COLO829 (cell line): ENCODE measurements around the gene SYNGR1.
"Not testable (repeated sequence)": the region's sequence is repeated elsewhere in the genome, so short reads cannot be mapped to it uniquely, and the experiment has no call there.

Experiments used
- DNase-seq: peaks from one replicate; pipeline ENCODE4 v3.0.0; 2012; ENCODE audit warnings: low spot score

The SYNGR1 gene

DNA sequence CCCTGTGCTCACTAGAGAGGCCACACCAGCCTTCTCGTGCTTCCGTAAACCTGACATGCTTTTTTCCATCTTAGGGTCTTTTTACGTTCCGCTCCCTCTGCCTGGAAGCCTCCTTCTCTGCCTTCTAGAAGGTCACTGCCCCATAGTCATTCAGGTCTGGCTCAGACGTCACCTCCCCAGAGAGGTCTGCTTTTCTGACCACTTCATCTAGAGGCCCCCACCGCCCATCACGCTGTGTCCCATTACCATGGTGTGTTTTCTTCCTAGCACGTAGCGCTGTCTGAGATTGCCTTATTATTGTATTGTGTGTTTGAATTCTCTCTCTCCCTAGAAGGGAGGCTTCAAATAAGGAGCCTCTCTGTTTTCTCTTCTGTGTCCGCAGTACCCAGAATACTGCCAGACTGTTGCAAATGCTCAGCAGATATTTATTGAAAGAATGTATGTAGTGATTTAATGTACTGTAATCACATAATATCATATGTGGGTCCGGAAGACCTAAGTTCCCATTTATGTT lies 59.8 kb downstream of the SYNGR1 start:
- DNase-seq = no peak

DNA sequence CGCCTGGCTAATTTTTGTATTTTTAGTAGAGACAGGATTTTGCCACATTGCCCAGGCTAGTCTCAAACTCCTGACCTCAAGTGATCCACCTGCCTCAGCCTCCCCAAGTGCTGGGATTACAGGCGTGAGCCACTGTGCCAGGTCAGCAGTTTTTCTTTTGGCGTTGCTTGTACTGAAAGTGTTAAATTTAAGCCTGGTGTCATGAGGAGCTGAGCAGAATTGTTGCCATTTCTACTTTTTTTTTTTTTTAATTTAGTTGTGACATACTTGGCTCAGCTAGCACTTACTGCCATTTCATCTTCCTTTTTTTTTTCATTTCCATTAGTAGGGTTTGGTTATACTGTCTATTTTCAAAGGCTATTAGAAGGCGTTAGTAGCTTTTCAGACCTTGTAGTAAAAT lies 60.5 kb downstream of the SYNGR1 start:
- DNase-seq = no peak

DNA sequence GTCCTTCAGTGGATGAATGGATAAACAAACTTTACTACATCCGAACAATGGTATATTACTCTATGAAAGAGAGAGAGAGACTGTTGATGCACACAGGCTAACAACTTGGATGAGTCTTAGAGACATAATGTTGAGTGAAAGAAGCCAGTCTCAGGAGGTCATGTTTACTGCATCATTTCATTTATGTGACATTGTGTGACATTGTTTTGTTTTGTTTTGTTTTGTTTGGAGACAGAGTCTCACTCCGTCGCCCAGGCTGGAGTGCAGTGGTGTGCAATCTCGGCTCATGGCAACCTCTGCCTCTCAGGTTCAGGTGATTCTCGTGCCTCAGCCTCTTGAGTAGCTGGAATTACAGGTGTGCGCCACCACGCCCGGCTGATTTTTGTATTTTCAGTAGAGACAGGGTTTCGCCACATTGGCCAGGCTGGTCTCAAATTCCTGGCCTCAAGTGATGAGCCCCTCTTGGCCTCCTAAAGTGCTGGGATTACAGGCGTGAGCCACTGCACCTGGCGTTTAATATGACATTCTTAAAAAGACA lies 62.1 kb downstream of the SYNGR1 start:
- DNase-seq = not testable (repeated sequence)

DNA sequence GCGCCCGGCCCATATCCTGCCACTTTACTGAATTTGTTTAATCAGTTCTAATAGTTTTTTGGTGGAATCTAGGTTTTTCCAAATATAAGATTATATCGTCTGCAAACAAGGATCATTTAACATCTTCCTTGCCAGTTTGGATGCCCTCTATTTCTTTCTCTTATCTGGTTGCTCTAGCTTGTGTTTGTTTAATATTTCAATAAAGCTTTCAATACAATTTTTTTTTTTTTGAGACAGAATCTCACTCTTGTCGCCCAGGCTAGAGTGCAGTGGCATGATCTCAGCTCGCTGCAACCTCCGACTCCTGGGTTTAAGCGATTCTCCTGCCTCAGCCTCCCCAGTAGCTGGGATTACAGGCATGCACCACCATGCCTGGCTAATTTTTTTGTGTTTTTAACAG lies 63.4 kb downstream of the SYNGR1 start:
- DNase-seq = not testable (repeated sequence)

- no peak for DNase-seq
Measured at GRCh38 chr22:39414377-39414776, 64.6 kb downstream of the SYNGR1 start.

- no peak for DNase-seq
Measured at GRCh38 chr22:39414886-39415285, 65.1 kb downstream of the SYNGR1 start.

DNA sequence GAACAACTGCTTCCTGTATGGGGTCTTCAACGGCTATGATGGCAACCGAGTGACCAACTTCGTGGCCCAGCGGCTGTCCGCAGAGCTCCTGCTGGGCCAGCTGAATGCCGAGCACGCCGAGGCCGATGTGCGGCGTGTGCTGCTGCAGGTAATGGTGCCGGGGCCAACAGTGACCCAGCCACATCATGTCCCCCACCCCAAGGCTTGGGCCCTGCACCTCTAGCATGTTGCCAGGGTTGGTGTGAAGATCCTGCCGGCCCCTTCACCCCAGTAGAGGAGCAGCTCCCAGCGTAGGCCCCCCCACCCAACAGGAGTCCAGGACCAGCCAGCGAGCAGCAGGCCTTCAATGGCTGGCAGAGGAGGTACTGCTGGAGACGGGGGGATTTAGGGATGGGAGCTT lies 65.7 kb downstream of the SYNGR1 start:
- no peak for DNase-seq

GRCh38 chr22:39416319-39416718 lies 66.5 kb downstream of the SYNGR1 start:
- no peak for DNase-seq

DNA sequence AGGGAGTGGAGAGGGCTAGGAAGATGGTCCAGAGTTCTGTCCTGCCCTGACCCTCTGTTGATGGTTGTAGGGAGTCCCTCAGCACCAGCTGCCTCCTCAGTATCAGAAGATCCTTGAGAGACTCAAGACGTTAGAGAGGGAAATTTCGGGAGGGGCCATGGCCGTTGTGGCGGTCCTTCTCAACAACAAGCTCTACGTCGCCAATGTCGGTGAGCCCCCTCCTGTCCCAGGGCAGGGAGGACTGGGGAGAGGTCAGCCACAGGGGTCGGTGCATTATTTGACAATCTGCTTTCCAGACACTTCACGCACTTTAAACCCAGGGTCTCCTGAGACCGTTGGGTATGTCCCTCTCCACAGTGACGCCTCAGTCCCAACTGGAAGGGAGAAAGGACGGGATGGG lies 67.8 kb downstream of the SYNGR1 start:
- DNase-seq = no peak

- no peak for DNase-seq
Measured at GRCh38 chr22:39418696-39419095, 68.9 kb downstream of the SYNGR1 start.

DNA sequence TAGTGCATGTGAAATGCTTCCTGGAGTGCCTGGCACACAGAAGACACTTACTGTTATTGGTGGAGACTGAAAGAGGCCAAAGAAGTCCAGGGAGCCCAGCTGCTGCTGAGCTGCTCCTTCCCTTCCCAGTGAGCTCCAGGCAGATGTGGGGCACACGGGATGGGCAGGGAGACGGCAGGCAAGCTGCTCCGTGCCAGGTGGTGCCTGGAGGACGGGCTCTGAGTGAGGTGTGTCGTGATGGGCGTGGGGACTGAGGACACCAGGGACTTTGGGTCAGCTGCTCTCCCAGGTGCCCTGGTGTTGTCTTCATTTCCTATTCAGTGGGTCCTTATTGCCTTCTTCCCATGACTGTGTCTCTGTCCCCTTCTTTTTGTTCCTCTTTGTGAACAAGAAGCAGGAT lies 69.3 kb downstream of the SYNGR1 start:
- DNase-seq = no peak

DNA sequence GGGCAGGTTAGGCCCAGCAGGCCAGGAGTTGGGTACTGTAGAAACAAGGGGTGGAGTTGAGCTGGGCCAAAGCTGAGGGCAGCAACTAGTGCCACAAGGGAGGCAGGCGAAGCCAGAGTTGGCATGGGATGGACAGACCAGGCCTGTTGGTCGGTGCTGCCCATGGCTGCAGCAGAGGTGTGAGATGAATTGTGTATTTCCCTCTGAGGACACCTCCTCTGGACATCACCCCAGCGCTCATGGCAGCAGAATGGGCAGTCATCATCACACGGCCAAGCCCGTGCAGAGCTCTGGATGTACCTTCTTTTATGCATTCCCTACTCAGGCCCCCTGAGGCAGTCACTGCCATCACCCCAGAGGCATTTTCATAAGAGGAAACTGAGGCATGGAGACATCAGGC lies 70.1 kb downstream of the SYNGR1 start:
- no peak for DNase-seq

DNA sequence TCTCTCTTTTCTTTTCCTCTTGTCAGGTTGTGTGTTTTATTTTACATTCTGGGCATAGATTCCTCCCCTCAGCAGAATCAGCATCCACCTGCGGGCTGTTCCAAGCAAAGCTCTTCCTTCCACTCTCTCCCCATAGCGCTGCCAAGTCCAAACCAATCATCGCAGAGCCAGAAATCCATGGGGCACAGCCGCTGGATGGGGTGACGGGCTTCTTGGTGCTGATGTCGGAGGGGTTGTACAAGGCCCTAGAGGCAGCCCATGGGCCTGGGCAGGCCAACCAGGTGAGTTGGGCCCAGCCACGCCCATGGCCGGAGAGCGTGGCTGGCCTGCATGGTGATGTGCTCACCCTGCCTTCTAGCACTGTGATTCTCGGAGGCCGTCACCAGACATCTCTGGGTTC lies 71.9 kb downstream of the SYNGR1 start:
- no peak for DNase-seq

DNA sequence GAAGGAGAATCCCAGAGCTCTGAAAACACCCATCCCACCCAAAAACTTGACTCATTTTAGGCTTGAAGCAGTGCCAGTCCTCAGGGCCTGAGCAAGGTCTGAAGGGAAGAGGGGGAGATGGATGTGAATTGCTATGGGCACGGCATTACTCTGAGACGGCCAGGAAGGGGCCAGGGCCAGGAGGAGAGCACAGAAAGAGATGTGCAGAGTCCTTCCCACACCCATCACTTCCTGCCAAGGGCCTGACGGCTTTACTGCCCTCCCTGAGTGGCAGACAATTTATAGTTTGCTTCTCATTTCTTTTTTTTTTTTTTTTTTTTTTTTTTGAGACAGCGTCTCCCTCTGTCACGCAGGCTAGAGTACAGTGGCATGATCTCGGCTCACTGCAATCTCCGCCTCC lies 72.3 kb downstream of the SYNGR1 start:
- no peak for DNase-seq

DNA sequence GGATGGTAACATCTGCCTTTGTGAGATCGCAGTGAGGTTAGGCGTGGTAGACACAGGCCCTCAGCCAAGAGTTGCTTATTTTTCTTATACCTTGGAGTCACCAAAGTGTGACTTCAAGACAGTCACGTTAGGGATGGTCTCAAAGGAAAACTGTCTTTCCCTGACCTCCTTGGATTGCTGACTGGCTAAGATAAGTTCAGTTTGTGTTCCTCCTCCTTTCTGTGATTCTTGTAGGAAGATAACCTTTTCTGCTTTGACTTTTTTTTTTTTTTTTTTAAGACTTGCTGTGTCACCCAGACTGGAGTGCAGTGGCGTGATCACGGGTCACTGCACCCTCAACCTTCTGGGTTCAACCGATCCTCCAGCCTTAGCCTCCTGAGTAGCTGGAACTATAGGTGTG lies 72.9 kb downstream of the SYNGR1 start:
- no peak for DNase-seq

- no peak for DNase-seq
Measured at GRCh38 chr22:39423976-39424375, 74.2 kb downstream of the SYNGR1 start.

DNA sequence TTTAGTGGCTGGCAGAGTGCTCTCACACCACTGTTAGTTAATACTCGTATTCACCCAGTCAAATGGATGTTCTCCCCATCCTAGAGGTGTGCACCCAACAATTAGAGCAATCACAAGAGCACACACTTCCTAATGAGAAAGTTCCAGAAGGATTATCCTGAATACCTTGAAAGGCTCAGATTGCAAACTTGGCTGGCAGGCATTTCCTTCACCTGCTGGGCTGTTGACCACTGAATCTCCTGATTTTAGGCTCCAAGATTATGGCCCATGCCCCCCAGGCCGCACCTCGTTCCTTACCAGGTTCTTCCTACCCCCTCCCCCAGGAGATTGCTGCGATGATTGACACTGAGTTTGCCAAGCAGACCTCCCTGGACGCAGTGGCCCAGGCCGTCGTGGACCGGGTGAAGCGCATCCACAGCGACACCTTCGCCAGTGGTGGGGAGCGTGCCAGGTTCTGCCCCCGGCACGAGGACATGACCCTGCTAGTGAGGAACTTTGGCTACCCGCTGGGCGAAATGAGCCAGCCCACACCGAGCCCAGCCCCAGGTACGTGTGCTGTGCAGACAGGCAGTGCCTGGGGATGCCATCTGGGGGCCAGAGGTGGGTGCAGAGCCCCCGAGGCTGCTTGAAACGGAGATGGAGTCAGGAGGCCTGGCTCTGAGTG lies 76.7 kb downstream of the SYNGR1 start:
- DNase-seq = no peak

- DNase-seq = no peak
Measured at GRCh38 chr22:39427751-39428596, 78.2 kb downstream of the SYNGR1 start.

DNA sequence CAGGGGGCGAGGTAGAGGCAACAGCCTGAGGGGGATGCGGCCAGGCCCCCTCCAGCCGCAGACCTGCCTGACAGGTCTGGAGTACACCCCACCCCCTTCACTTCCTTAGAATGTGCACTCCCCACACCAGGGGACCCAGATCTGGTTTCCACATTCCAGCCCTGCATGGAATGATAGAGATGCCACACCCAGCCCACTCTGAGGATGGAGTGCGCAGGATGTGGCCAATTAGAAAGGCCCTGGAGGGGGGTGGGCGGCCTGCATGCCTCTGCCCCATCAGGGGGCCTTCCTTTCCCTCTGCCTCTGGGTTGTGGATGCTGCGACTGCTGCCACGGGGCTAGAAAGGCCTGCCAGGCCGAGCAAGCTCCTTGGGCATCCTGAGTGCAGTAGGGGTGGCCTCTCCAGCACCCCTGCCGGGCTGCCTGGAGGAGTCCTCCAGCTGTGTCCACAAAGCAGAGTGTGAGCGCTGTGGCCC lies 78.8 kb downstream of the SYNGR1 start:
- DNase-seq = no peak

- no peak for DNase-seq
Measured at GRCh38 chr22:39429186-39429585, 79.4 kb downstream of the SYNGR1 start.

DNA sequence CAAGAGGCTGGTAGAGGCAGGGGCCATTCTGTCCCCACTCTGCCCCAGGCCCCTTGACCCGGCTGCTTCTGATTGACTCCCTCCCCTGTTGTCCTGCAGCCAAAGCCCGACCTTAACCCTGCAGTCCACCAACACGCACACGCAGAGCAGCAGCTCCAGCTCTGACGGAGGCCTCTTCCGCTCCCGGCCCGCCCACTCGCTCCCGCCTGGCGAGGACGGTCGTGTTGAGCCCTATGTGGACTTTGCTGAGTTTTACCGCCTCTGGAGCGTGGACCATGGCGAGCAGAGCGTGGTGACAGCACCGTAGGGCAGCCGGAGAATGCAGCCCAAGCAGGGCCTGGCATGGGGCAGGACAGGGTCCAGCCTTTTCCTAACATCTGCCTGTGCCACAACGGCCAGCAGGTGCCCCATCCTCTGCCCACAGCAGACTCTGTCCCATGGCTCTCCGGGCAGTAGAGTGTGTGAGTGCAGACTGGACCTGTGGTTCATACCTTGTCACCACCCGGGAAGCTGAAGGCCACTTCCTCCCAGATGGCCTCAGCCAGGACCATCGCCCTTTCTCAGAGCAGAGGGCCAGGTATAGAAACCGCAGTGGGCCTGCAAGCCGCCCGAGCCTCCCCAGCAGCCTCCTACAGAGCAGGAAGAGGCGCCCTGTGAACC lies 80.3 kb downstream of the SYNGR1 start:
- no peak for DNase-seq

- no peak for DNase-seq
Measured at GRCh38 chr22:39430576-39431150, 80.9 kb downstream of the SYNGR1 start.
